Pancreas (tissue), 10 donors: ENCODE results near the gene PKP1. TPM values are rescaled to one million over a fixed set of nuclear protein-coding genes. Genes with fewer than 3 reads are reported as not detected.
A peak's percentile ranks its signal among the peaks of the same experiment; 100 is the strongest.

Source experiments
- ATAC-seq, 4 donors: fragments of 200-7000 bp; cut with Tn5 transposase; one replicate each; pipeline versions ENCODE4 v1.8.0 to v1.9.1; 2020; ENCODE audit warnings: mild to moderate bottlenecking in 4 of 4, moderate library complexity in 4 of 4
- DNase-seq, 6 donors: peaks; one replicate each; pipeline ENCODE4 v3.0.0-alpha.2; 2020
- FAIRE-seq: peaks from 2 replicates; lab custom pipeline; 2012; peaks lifted over from hg19 to GRCh38; lab: Jason Lieb, UNC
- H3K27ac ChIP-seq, 4 donors: fragments of 200-600 bp; sonication (generic); 1 replicate in 3 of 4; 2 replicates in 1 of 4; pipeline versions ENCODE4 v1.5.0 to v1.8.0; 2020
- H3K27me3 ChIP-seq, 4 donors: fragments of 200-600 bp; one replicate each; pipeline ENCODE4 v1.8.0; 2021
- H3K36me3 ChIP-seq, 3 donors: fragments of 200-600 bp; sonication (generic) in 1 of 3; one replicate each; pipeline versions ENCODE4 v1.5.0 to v1.8.0; 2020 to 2021
- H3K4me1 ChIP-seq, 3 donors: fragments of 200-600 bp; one replicate each; pipeline ENCODE4 v1.8.0; 2021
- H3K4me3 ChIP-seq, 4 donors: fragments of 200-600 bp; sonication (generic) in 2 of 4; one replicate each; pipeline versions ENCODE4 v1.5.0 to v1.8.0; 2020 to 2021
- H3K9me3 ChIP-seq, 4 donors: fragments of 200-600 bp; one replicate each; pipeline ENCODE4 v1.8.0; 2021
- CTCF ChIP-seq, 4 donors: fragments of 200-600 bp; sonication (generic) in 3 of 4; IDR thresholded peaks; one replicate each; pipeline versions ENCODE4 v1.5.0 to v1.8.0; 2021; ENCODE audit warnings: antibody characterized with exemption in 4 of 4
- WGBS, 2 donors: extraction: QIAGEN DNeasy Blood & Tissue Kit; methylation state at CpG; one replicate each; pipeline ENCODE4 v1.1.7; 2013; 5-methylcytosine and 5-hydroxymethylcytosine counted together
- intact Hi-C, 3 donors: fragments of 100-400 bp; cut with DNase I; formaldehyde crosslinking; loops; one replicate each; pipeline versions ENCODE4 v1.11.1 to v1.14.2; 2022
- polyA plus RNA-seq, 2 donors: library from polyadenylated mRNA; stranded (reverse); fragments of 200-250 nt; gene quantifications; one replicate each; pipeline ENCODE4 v1.2.3, GENCODE V29; 2013
- total RNA-seq, 6 donors: library from RNA; stranded (reverse); fragmentation: NEBNext Ultra II Directional in 4 of 6; extraction: Animal tissue kit (Norgen Biotek cat#: 25700) in 4 of 6; gene quantifications; one replicate each; pipeline versions ENCODE4 v1.2.1 to v1.2.4, GENCODE V29; 2021 to 2023
- donor health status: healthy with polysubstance abuse.
- donor health status: DM: no; HTN: no; CAD: no; lungs with moderate emphysema.
- donor health status: DM: no; HTN: no; CAD: no.
- donor health status: control.
- donor health status: control.
- donor health status: Bipolar disorder and iron deficiency.
- donor health status: DM: yes; HTN: yes; CAD: no.
- donor health status: DM: no; HTN: no; CAD: no.
- donor health status: DM: no; HTN: no; CAD: no.
- donor health status: DM: yes; HTN: yes; CAD: no.

The PKP1 gene
- total and polyA plus RNA-seq, 8 donors, result 0.04 to 0.37 (median 0.12) TPM; not detected in 1

- Histone ChIP-seq H3K27me3 (no peaks in the 10 kb centered on the region), H3K27ac (no peak overlapping the region), H3K4me1 (no peaks in the 10 kb centered on the region), H3K9me3 (no peaks in the 10 kb centered on the region), H3K4me3 (no peak overlapping the region), H3K36me3 (no peaks in the 10 kb centered on the region)
- DNase-seq (no peak), FAIRE-seq (no peak), ATAC-seq (no peak)
- intact Hi-C loops, result no loop called here
- WGBS, 2 donors, result 60 to 73% methylated on average over 1 of the region's 1 CpG
- TF ChIP-seq CTCF (IDR thresholded peaks at IDR 0.05), result no peak
Observed at GRCh38 chr1:201341377-201341776, 58.1 kb downstream of the PKP1 start.

GRCh38 chr1:201344206-201345080 lies 61.1 kb downstream of the PKP1 start:
- H3K36me3 ChIP-seq, result no peaks in the 10 kb centered on the region
- no peaks in the 10 kb centered on the region for H3K27me3 ChIP-seq
- 72 to 76% methylated on average over 7 of the region's 7 CpGs for WGBS, 2 donors
- H3K9me3 ChIP-seq, result no peaks in the 10 kb centered on the region
- no peak overlapping the region for H3K27ac ChIP-seq
- H3K4me1 ChIP-seq, result no peaks in the 10 kb centered on the region
- FAIRE-seq, result no peak
- DNase-seq, result peak in 2 of 6 donors; percentile 17 to 25
- TF ChIP-seq CTCF (IDR thresholded peaks at IDR 0.05), result no peak
- no peak overlapping the region for H3K4me3 ChIP-seq
- intact Hi-C loops, result no loop called here
- no peak for ATAC-seq

GRCh38 chr1:201345081-201345355 lies 61.7 kb downstream of the PKP1 start:
- Histone ChIP-seq H3K9me3 (no peaks in the 10 kb centered on the region), H3K27ac (no peak overlapping the region), H3K4me1 (no peaks in the 10 kb centered on the region), H3K36me3 (no peaks in the 10 kb centered on the region), H3K4me3 (no peak overlapping the region), H3K27me3 (no peaks in the 10 kb centered on the region)
- no peak for TF ChIP-seq CTCF (IDR thresholded peaks at IDR 0.05)
- ATAC-seq (no peak), FAIRE-seq (no peak), DNase-seq (peak in 1 of 6 donors; percentile 15)
- intact Hi-C loops, result no loop called here
- 79 to 90% methylated on average over 5 of the region's 5 CpGs for WGBS, 2 donors

- peak in 3 of 4 donors; percentile 12 to 33 (median 31) for TF ChIP-seq CTCF (IDR thresholded peaks at IDR 0.05)
- Histone ChIP-seq H3K4me3 (no peak overlapping the region), H3K9me3 (no peaks in the 10 kb centered on the region), H3K4me1 (no peaks in the 10 kb centered on the region), H3K27ac (no peak overlapping the region), H3K27me3 (no peaks in the 10 kb centered on the region), H3K36me3 (no peaks in the 10 kb centered on the region)
- ATAC-seq (peak in 3 of 4 donors; percentile 59 to 75 (median 70)), FAIRE-seq (no peak), DNase-seq (peak in 3 of 6 donors; percentile 16 to 43 (median 30))
- intact Hi-C loops, result no loop called here
- WGBS, 2 donors, result 39 to 40% methylated on average over 5 of the region's 5 CpGs
Observed at GRCh38 chr1:201346337-201346939, 63.1 kb downstream of the PKP1 start.

- 12 to 28% methylated on average over 2 of the region's 2 CpGs for WGBS, 2 donors
- Histone ChIP-seq H3K27ac (no peak overlapping the region), H3K36me3 (no peaks in the 10 kb centered on the region), H3K4me3 (no peak overlapping the region), H3K9me3 (no peaks in the 10 kb centered on the region), H3K27me3 (no peaks in the 10 kb centered on the region), H3K4me1 (no peaks in the 10 kb centered on the region)
- no peak for ATAC-seq
- no peak for DNase-seq
- TF ChIP-seq CTCF (IDR thresholded peaks at IDR 0.05), result no peak
- intact Hi-C loops, result no loop called here
- FAIRE-seq, result no peak
Observed at GRCh38 chr1:201346987-201347386, 63.7 kb downstream of the PKP1 start.
